Calu3 (cell line): ENCODE measurements around the gene CCDC112. TPM values are rescaled to one million over a fixed set of nuclear protein-coding genes. Genes with fewer than 3 reads are reported as not detected.
A peak's percentile ranks its signal among the peaks of the same experiment; 100 is the strongest.

Experiments
- BruUV-seq: library from RNA; stranded (reverse); fragments of 400-500 nt; replicated peaks from 2 replicates; lab custom pipeline; 2021; lab: Mats Ljungman, UMichigan
- CTCF ChIA-PET: fragments of 300-600 bp; sonication (Branson Sonifier 250); formaldehyde crosslinking; loops from one replicate; lab custom pipeline; 2022; ENCODE audit warnings: antibody characterized with exemption; lab: Charles Lee
- DNase-seq: peaks from one replicate; pipeline ENCODE4 v3.0.0; 2022
- H3K27ac Mint-ChIP-seq: one replicate; pipeline ENCODE4 v1.8.0; 2022; ENCODE audit warnings: mixed read lengths; ENCODE audit not compliant: unreplicated experiment
- H3K27me3 Mint-ChIP-seq: one replicate; pipeline ENCODE4 v1.8.0; 2022; ENCODE audit warnings: mixed read lengths; ENCODE audit not compliant: unreplicated experiment
- H3K36me3 Mint-ChIP-seq: one replicate; pipeline ENCODE4 v1.8.0; 2022; ENCODE audit warnings: mild to moderate bottlenecking, moderate library complexity, mixed read lengths; ENCODE audit not compliant: insufficient read depth, unreplicated experiment
- H3K4me1 Mint-ChIP-seq: one replicate; pipeline ENCODE4 v1.8.0; 2022; ENCODE audit warnings: mild to moderate bottlenecking, low read depth, mixed read lengths; ENCODE audit not compliant: unreplicated experiment
- H3K4me3 Mint-ChIP-seq: one replicate; pipeline ENCODE4 v1.8.0; 2022; ENCODE audit warnings: mild to moderate bottlenecking, low read depth, moderate library complexity, mixed read lengths; ENCODE audit not compliant: unreplicated experiment
- H3K9me3 Mint-ChIP-seq: one replicate; pipeline ENCODE4 v1.8.0; 2022; ENCODE audit warnings: low read depth, mixed read lengths; ENCODE audit not compliant: unreplicated experiment
- intact Hi-C: fragments of 100-400 bp; cut with micrococcal nuclease; formaldehyde crosslinking; loops from one replicate; pipeline ENCODE4 v1.10.0; 2022; ENCODE audit not compliant: unreplicated experiment
- total RNA-seq: library from RNA; stranded (reverse); gene quantifications from 2 replicates; pipeline ENCODE4 v1.2.3, GENCODE V29; 2022
- TF ChIP-seq, protein P1 (sequence below): fragments of 200-600 bp; IDR thresholded peaks from one replicate; pipeline ENCODE4 v1.8.0; 2022; ENCODE audit warnings: antibody characterized with exemption; ENCODE audit not compliant: unreplicated experiment

Gene CCDC112
- total RNA-seq, 1 experiment from 2014 or later: 11.2 TPM

DNA sequence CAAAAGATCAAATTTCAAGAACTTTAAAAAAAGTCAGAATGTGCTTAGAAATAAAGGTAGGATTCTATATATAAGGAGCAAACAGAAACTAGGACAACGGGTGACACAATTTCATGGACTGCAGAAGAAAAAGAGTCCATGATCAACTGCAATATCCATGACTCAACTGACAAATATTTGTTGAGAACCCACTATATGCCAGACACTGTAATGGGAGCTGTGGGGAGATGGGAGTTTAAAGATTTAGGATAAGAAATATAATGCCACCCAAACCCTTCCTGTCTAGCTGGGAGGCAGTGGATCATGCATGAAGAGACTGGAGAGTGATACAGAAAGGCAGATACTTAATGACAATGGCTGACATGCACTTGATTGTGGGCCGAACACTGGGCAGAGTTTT is 27.6 kb upstream of the CCDC112 start:
- CTCF ChIA-PET: no interaction called here
- no TSS peak for BruUV-seq

DNA sequence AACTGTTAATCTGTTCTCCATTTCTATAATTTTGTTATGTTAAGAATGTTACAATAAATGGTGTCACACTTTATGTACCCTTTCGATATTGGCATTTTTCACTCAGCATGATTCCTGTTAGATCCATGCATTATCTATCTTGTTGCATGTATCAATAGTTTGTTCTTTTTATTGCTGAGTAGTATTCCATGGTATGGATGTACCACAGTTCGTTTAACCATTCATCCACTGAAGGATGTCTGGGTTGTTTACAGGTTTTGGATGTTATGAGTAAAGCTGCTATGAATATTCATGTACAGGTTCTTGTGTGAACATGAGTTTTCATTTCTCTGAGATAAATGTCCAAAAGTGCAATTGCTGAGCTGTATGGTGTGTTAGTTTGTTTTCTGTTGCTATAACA is 26.3 kb upstream of the CCDC112 start:
- no peaks in the 10 kb centered on the region for H3K36me3 Mint-ChIP-seq
- H3K4me3 Mint-ChIP-seq: no peak overlapping the region
- no peaks in the 10 kb centered on the region for H3K27me3 Mint-ChIP-seq
- TF ChIP-seq, protein P1, sequence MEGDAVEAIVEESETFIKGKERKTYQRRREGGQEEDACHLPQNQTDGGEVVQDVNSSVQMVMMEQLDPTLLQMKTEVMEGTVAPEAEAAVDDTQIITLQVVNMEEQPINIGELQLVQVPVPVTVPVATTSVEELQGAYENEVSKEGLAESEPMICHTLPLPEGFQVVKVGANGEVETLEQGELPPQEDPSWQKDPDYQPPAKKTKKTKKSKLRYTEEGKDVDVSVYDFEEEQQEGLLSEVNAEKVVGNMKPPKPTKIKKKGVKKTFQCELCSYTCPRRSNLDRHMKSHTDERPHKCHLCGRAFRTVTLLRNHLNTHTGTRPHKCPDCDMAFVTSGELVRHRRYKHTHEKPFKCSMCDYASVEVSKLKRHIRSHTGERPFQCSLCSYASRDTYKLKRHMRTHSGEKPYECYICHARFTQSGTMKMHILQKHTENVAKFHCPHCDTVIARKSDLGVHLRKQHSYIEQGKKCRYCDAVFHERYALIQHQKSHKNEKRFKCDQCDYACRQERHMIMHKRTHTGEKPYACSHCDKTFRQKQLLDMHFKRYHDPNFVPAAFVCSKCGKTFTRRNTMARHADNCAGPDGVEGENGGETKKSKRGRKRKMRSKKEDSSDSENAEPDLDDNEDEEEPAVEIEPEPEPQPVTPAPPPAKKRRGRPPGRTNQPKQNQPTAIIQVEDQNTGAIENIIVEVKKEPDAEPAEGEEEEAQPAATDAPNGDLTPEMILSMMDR: no peak
- H3K9me3 Mint-ChIP-seq: no peaks in the 10 kb centered on the region
- H3K27ac Mint-ChIP-seq: no peak overlapping the region
- CTCF ChIA-PET: no interaction called here
- peaks cover 8% of the 10 kb centered on the region for H3K4me1 Mint-ChIP-seq
- intact Hi-C loops: no loop called here
- no peak for DNase-seq
- BruUV-seq: no TSS peak

More for the DNA sequence above, 27.6 kb upstream of the CCDC112 start:
- intact Hi-C loops: no loop called here
- no peaks in the 10 kb centered on the region for H3K36me3 Mint-ChIP-seq
- H3K27me3 Mint-ChIP-seq: no peaks in the 10 kb centered on the region
- no peak overlapping the region for H3K27ac Mint-ChIP-seq
- no peaks in the 10 kb centered on the region for H3K9me3 Mint-ChIP-seq
- no peak for DNase-seq
- no peak overlapping the region for H3K4me3 Mint-ChIP-seq
- TF ChIP-seq, protein P1: no peak
- peaks cover 8% of the 10 kb centered on the region for H3K4me1 Mint-ChIP-seq

DNA sequence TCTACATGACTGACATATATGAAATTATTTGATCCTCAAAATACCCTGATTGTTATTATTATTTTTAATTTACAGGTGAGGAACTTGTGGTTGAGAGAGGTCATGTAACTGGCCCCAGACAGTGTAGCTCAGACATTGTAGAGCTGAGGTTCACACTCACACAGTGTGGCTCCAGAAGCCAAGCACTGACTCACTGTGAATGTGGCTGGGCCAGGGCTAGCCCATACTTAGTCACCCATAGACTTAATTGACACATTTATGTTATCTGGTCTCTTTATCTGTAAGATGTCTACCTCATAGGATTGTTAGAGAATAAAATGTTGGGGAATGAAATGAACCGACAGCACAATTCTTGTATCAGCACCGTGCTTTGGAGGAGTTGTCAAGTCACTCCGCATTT is 24.9 kb upstream of the CCDC112 start:
- BruUV-seq: no TSS peak
- peak; percentile 13 for DNase-seq
- Mint-ChIP-seq H3K27ac (no peak overlapping the region), H3K36me3 (no peaks in the 10 kb centered on the region), H3K27me3 (no peaks in the 10 kb centered on the region), H3K9me3 (no peaks in the 10 kb centered on the region), H3K4me3 (no peak overlapping the region), H3K4me1 (peaks cover 8% of the 10 kb centered on the region)
- TF ChIP-seq, protein P1: no peak
- CTCF ChIA-PET: no interaction called here
- intact Hi-C loops: no loop called here

DNA sequence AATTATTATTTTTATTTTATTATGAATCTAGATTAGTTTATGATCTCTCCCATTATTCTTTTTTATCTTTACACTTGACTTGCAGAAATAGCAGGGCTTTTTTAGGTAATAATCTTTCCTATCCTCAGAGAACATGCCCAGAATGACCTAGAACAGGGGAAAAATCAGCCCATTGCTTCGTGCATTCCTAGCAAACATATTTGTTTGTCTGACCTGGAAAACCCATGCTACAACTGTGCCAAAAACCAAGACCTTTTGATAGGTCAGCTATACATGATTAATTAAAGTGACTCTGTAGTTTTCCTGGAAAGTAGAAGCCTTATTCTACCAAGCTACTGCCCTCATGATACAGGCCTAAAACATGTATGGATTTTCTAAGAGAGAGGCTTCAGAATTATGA is 24.1 kb upstream of the CCDC112 start:
- intact Hi-C loops: no loop called here
- Mint-ChIP-seq H3K36me3 (no peaks in the 10 kb centered on the region), H3K4me1 (peaks cover 8% of the 10 kb centered on the region), H3K4me3 (no peak overlapping the region), H3K27ac (no peak overlapping the region), H3K9me3 (no peaks in the 10 kb centered on the region), H3K27me3 (no peaks in the 10 kb centered on the region)
- no peak for DNase-seq
- no TSS peak for BruUV-seq
- TF ChIP-seq, protein P1: no peak
- CTCF ChIA-PET: interaction anchor here (0.5 kb wide), 1 partner anchor 61 kb away, joined by 4 read pairs; no protein-coding TSS in a partner anchor
